ENCODE data around the gene ETV6. TPM values are rescaled to one million over a fixed set of nuclear protein-coding genes. Genes with fewer than 3 reads are reported as not detected.
A peak's percentile ranks its signal among the peaks of the same experiment; 100 is the strongest.

Gene ETV6
- total RNA-seq, 2 experiments from 2014 or later = 17.1 to 19.3 TPM

DNA sequence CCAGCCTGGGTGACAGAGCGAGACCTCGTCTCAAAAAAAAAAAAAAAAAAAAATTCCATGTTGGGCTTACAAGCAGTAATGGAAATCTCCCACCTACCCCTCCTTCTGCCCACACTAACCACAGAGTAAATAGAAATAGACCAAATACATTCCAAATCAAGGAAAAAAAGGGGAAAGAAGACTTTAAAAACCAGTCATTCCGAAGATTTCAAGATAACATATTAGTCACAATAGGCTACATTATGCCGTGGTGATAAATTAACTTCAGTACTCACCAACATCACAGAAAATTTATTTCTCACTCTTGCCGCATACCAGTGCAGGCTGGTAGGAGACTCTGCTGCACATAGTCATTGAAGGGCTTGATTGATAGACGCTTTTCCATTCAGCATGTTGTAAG lies 15.5 kb upstream of the ETV6 start:
- no peaks in the 10 kb centered on the region for H3K36me3 ChIP-seq (ENCODE audit: insufficient read depth, low read length)
- no peak overlapping the region for H3K27ac ChIP-seq (ENCODE audit: low read depth, low read length, poor library complexity, severe bottlenecking)
- no peak overlapping the region for H2AFZ ChIP-seq (ENCODE audit: low read length)
- H3K4me3 ChIP-seq (ENCODE audit: low read depth, low read length, poor library complexity, severe bottlenecking) = no peak overlapping the region
- H3K79me2 ChIP-seq (ENCODE audit: insufficient read depth, low read depth, low read length) = no peaks in the 10 kb centered on the region
- no peak overlapping the region for H3K4me2 ChIP-seq (ENCODE audit: low read length)
- intact Hi-C loops (cut with micrococcal nuclease; ENCODE audit: unreplicated experiment) = loop anchor here (10.0 kb wide), 1 partner anchor 1589 kb away; no protein-coding TSS in a partner anchor
- CTCF ChIA-PET (ENCODE audit: unreplicated experiment) = no interaction called here
- no TSS peak for BruUV-seq (replicated peaks)
- H3K9me3 ChIP-seq (ENCODE audit: low read length) = peaks cover 14% of the 10 kb centered on the region; the same call in 1 of the 2 replicates
- POLR2A ChIA-PET = no interaction called here
- H3K9me2 ChIP-seq (ENCODE audit: insufficient read depth, low read length) = no peaks in the 10 kb centered on the region
- TF ChIP-seq, protein P1, sequence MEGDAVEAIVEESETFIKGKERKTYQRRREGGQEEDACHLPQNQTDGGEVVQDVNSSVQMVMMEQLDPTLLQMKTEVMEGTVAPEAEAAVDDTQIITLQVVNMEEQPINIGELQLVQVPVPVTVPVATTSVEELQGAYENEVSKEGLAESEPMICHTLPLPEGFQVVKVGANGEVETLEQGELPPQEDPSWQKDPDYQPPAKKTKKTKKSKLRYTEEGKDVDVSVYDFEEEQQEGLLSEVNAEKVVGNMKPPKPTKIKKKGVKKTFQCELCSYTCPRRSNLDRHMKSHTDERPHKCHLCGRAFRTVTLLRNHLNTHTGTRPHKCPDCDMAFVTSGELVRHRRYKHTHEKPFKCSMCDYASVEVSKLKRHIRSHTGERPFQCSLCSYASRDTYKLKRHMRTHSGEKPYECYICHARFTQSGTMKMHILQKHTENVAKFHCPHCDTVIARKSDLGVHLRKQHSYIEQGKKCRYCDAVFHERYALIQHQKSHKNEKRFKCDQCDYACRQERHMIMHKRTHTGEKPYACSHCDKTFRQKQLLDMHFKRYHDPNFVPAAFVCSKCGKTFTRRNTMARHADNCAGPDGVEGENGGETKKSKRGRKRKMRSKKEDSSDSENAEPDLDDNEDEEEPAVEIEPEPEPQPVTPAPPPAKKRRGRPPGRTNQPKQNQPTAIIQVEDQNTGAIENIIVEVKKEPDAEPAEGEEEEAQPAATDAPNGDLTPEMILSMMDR (conservative IDR thresholded peaks at IDR 0.05; ENCODE audit: low read length) = no peak
- no peak for TF ChIP-seq EZH2phosphoT487 (IDR thresholded peaks at IDR 0.05; ENCODE audit: borderline replicate concordance, low read depth, low read length)
- peaks cover 12% of the 10 kb centered on the region for H3K4me1 ChIP-seq (ENCODE audit: insufficient read depth, low read length, poor library complexity, severe bottlenecking)
- no peaks in the 10 kb centered on the region for H4K20me1 ChIP-seq (ENCODE audit: insufficient read depth, low read length)
- DNase-seq (ENCODE audit: low spot score) = no peak

DNA sequence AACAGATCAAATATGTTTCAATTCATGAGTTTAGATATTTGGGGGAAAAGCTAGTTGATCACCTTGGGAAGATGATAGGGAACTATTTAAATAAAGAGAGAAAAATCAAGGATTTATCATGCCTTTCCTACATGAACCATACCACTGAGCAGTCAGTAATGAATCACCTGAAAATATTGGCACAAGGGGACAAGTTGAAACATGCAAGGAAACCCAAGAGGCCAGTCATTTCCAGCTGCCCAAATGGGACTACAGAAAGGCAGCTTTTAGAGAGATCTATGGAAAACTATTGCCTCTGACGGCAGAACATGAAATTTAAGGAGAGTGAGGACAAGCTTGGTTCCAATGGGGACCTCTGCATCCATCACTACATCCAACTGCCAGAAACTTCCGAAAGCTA lies 14.1 kb upstream of the ETV6 start:
- ChIA-PET POLR2A (interaction anchor here (0.6 kb wide), 1 partner anchor 446 kb away, joined by 3 read pairs; no protein-coding TSS in a partner anchor), CTCF (ENCODE audit: unreplicated experiment) (no interaction called here)
- peaks cover 1% of the 10 kb centered on the region for H3K4me1 ChIP-seq (ENCODE audit: insufficient read depth, low read length, poor library complexity, severe bottlenecking)
- H3K36me3 ChIP-seq (ENCODE audit: insufficient read depth, low read length) = no peaks in the 10 kb centered on the region
- H3K27ac ChIP-seq (ENCODE audit: low read depth, low read length, poor library complexity, severe bottlenecking) = no peak overlapping the region
- BruUV-seq (replicated peaks) = no TSS peak
- no peaks in the 10 kb centered on the region for H3K79me2 ChIP-seq (ENCODE audit: insufficient read depth, low read depth, low read length)
- TF ChIP-seq, protein P1 (conservative IDR thresholded peaks at IDR 0.05; ENCODE audit: low read length) = no peak
- no peak for TF ChIP-seq EZH2phosphoT487 (IDR thresholded peaks at IDR 0.05; ENCODE audit: borderline replicate concordance, low read depth, low read length)
- H4K20me1 ChIP-seq (ENCODE audit: insufficient read depth, low read length) = no peaks in the 10 kb centered on the region
- intact Hi-C loops (cut with micrococcal nuclease; ENCODE audit: unreplicated experiment) = loop anchor here (10.0 kb wide), 1 partner anchor 1591 kb away; no protein-coding TSS in a partner anchor
- H3K9me3 ChIP-seq (ENCODE audit: low read length) = peaks cover 14% of the 10 kb centered on the region; the same call in 1 of the 2 replicates
- DNase-seq (ENCODE audit: low spot score) = no peak
- H2AFZ ChIP-seq (ENCODE audit: low read length) = no peak overlapping the region
- H3K4me3 ChIP-seq (ENCODE audit: low read depth, low read length, poor library complexity, severe bottlenecking) = no peak overlapping the region
- H3K9me2 ChIP-seq (ENCODE audit: insufficient read depth, low read length) = no peaks in the 10 kb centered on the region
- no peak overlapping the region for H3K4me2 ChIP-seq (ENCODE audit: low read length)

DNA sequence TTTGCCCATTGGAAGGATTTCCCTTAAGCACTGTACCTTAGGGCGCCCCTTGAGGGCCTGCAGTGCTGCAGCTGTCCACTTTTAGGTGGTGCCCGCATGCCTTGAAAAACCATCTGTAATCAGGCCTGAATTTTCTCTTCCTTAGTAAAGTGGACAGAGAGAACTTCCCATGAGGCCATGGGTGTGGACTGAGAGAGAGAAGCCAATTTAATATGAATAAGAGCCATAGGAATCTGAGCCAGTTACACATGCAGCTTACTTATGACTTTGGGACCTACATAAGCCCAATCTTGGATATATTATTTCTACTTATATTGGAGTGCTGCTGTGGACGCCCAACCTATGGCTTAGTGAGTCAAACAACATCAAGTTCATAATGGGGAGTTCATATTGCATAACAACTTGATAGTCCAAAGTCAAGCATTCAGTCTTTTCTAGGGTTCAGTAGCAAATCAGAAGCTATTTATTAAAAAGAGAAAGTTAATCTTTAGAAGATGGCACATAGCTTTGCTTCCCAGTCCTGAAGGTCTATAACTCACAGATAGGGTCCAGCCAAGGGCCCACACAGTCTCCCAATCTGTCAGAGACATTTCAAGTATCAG lies 11.1 kb upstream of the ETV6 start:
- intact Hi-C loops (cut with micrococcal nuclease; ENCODE audit: unreplicated experiment) = loop anchor here (10.0 kb wide), 1 partner anchor 1594 kb away; no protein-coding TSS in a partner anchor
- H3K9me2 ChIP-seq (ENCODE audit: insufficient read depth, low read length) = no peaks in the 10 kb centered on the region
- peaks cover 14% of the 10 kb centered on the region; the same call in 1 of the 2 replicates for H3K9me3 ChIP-seq (ENCODE audit: low read length)
- ChIA-PET CTCF (ENCODE audit: unreplicated experiment) (interaction anchor here (0.6 kb wide), 1 partner anchor 120 kb away, joined by 4 read pairs; no protein-coding TSS in a partner anchor), POLR2A (no interaction called here)
- H3K36me3 ChIP-seq (ENCODE audit: insufficient read depth, low read length) = no peaks in the 10 kb centered on the region
- H3K4me3 ChIP-seq (ENCODE audit: low read depth, low read length, poor library complexity, severe bottlenecking) = no peak overlapping the region
- no peak overlapping the region for H3K27ac ChIP-seq (ENCODE audit: low read depth, low read length, poor library complexity, severe bottlenecking)
- no peak for DNase-seq (ENCODE audit: low spot score)
- TF ChIP-seq, protein P1 (conservative IDR thresholded peaks at IDR 0.05; ENCODE audit: low read length) = 0 out of 2 replicates have a peak, but pooled peaks have one; percentile 16
- TF ChIP-seq EZH2phosphoT487 (IDR thresholded peaks at IDR 0.05; ENCODE audit: borderline replicate concordance, low read depth, low read length) = no peak
- no peak overlapping the region for H2AFZ ChIP-seq (ENCODE audit: low read length)
- H3K4me2 ChIP-seq (ENCODE audit: low read length) = no peak overlapping the region
- no TSS peak for BruUV-seq (replicated peaks)
- H4K20me1 ChIP-seq (ENCODE audit: insufficient read depth, low read length) = no peaks in the 10 kb centered on the region
- H3K79me2 ChIP-seq (ENCODE audit: insufficient read depth, low read depth, low read length) = no peaks in the 10 kb centered on the region
- H3K4me1 ChIP-seq (ENCODE audit: insufficient read depth, low read length, poor library complexity, severe bottlenecking) = no peaks in the 10 kb centered on the region
